K562 (cell line): Measurements from ENCODE around the gene EFCAB8. TPM values are rescaled to one million over a fixed set of nuclear protein-coding genes. Genes with fewer than 3 reads are reported as not detected.

ENCODE experiments used
- ATF7 ChIP-seq: fragments of 450-650 bp; IDR thresholded peaks from 2 replicates; pipeline ENCODE4 v1.7.1; 2014; ENCODE audit warnings: mild to moderate bottlenecking, moderate library complexity
- EHMT2 ChIP-seq: fragments of 450-650 bp; IDR thresholded peaks from 2 replicates; pipeline ENCODE4 v1.6.1; 2018; ENCODE audit warnings: antibody characterized with exemption
- GATA2 ChIP-seq: sonication (generic); formaldehyde crosslinking; IDR thresholded peaks from 2 replicates; pipeline ENCODE4 v1.4.0; 2020; ENCODE audit warnings: mild to moderate bottlenecking, missing genetic modification reagents
- GATAD2B ChIP-seq: fragments of 450-650 bp; IDR thresholded peaks from 2 replicates; pipeline ENCODE4 v1.6.1; 2017; ENCODE audit warnings: mild to moderate bottlenecking, borderline replicate concordance
- HLTF ChIP-seq: fragments of 450-650 bp; IDR thresholded peaks from 2 replicates; pipeline ENCODE4 v1.6.1; 2016
- MCM7 ChIP-seq, 2 experiments: fragments of 450-650 bp; IDR thresholded peaks; 2 replicates each; pipeline ENCODE4 v1.6.1; 2016 to 2018
- PHTF2 ChIP-seq: fragments of 250-450 bp; sonication (Bioruptor Pico); IDR thresholded peaks from 2 replicates; pipeline ENCODE4 v1.5.0; 2021; ENCODE audit warnings: mild to moderate bottlenecking
- RBM25 ChIP-seq: fragments of 200-400 bp; formaldehyde crosslinking; IDR thresholded peaks from 2 replicates; pipeline ENCODE4 v1.6.1; 2018; ENCODE audit warnings: low read length, low read depth, moderate library complexity; ENCODE audit not compliant: severe bottlenecking
- RCOR1 ChIP-seq, 2 experiments: IDR thresholded peaks; 2 replicates each; pipeline ENCODE4 v1.6.1; 2012; ENCODE audit warnings: low read depth in 2 of 2, low read length in 2 of 2, borderline replicate concordance in 1 of 2, improper control_type of control experiment in 1 of 2
- YY1 ChIP-seq, 3 experiments: IDR thresholded peaks; 2 replicates each; pipeline ENCODE4 v1.6.1; 2011; ENCODE audit warnings: low read length in 2 of 3, mild to moderate bottlenecking in 2 of 3, moderate library complexity in 2 of 3, borderline replicate concordance in 1 of 3, control low read depth in 1 of 3, low read depth in 1 of 3; ENCODE audit not compliant: insufficient read depth in 3 of 3, insufficient replicate concordance in 2 of 3, control insufficient read depth in 1 of 3, insufficient read length in 1 of 3; ENCODE audit errors: extremely low read depth in 1 of 3
- ZNF551 ChIP-seq: fragments of 250-450 bp; sonication (Bioruptor Pico); IDR thresholded peaks from 2 replicates; pipeline ENCODE4 v1.5.0; 2021; ENCODE audit warnings: mild to moderate bottlenecking, moderate library complexity
- polyA plus RNA-seq, 8 experiments: library from polyadenylated mRNA; depleted of rRNA in 4 of 8; stranded (reverse) in 5 of 8; unstranded in 3 of 8; fragments of >200 nt; fragmentation: Nextera tagmentation in 2 of 8; fragmentation: Illumina TruSeq in 1 of 8; extraction: Ambion mirVana in 2 of 8; extraction: Trizol in 1 of 8; gene quantifications; 2 replicates each; pipeline versions ENCODE4 v1.2.1 to v1.2.3, GENCODE V29; 2011 to 2014; ENCODE audit warnings: inconsistent platforms in 1 of 8, missing spikeins in 1 of 8
- total RNA-seq, 7 experiments: library from RNA; depleted of rRNA in 6 of 7; stranded (reverse); fragments of >200 nt in 6 of 7; fragmentation: Illumina TruSeq in 2 of 7; extraction: Trizol in 2 of 7; gene quantifications; 2 replicates each; pipeline versions ENCODE4 v1.2.1 to v1.2.3, GENCODE V29; 2011 to 2021; ENCODE audit warnings: low replicate concordance in 1 of 7
- TF ChIP-seq, protein P1 (sequence below): fragments of 200-800 bp; sonication (Bioruptor generic); IDR thresholded peaks from 2 replicates; pipeline ENCODE4 v1.6.1; 2016; ENCODE audit warnings: missing genetic modification characterization, missing compliant biosample characterization
- TF ChIP-seq, protein P2 (sequence below): IDR thresholded peaks from 2 replicates; pipeline ENCODE4 v1.6.1; 2014; ENCODE audit warnings: antibody characterized with exemption
- TF ChIP-seq, protein P3 (sequence below), 2 experiments: IDR thresholded peaks; 2 replicates each; pipeline ENCODE4 v1.6.1; 2012; ENCODE audit warnings: improper control_type of control experiment in 2 of 2, low read depth in 2 of 2, low read length in 2 of 2, borderline replicate concordance in 1 of 2

Gene EFCAB8
- total and polyA plus RNA-seq, 9 of the 15 experiments (the other 6 are each of a cell fraction or from before 2014, with no cell fraction given): 0.03 to 0.18 (median 0.11) TPM; not detected in 6

DNA sequence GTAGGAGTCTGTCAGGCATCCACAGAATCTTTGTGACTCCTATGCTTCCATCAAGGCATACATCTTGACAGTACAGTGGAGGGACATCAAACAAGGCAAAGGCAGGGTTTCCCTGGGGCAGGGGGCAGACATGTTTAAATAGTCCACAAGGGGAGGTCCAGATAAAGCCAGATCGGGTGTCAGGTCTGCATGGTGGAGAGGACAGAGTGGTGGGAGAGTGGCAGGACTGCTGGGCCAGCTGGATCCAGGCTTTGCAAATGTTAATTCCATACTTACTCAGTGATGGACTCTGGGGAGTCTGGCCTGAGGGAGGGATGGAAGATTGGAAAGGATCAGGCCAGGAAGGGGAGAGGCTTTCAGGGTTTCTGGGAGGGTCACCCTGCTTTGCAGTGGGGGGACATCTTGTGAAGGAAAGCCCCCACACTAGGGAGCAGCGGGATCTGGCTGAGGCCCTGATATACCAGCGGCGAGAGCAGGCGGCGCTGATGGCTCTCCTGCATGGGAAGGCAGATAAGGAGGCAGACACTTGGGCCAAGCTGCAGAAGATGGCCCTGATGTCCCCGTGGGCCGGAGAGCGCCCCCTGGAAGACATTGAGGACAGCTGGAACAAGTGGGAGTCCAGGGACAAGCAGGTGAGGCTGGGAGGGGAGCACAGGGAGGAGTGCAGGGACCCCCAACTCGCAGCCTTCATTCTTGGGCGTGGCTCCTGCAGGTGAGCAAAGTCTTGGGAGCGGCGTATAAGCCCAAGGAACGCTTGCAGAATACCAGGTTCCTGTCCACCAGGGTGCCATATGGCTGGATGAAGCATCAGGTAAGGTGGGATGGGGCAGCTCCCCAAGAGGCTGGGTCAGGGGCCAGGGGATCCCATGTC, 100.9 kb downstream of the EFCAB8 start (continued):
- TF ChIP-seq, protein P1, sequence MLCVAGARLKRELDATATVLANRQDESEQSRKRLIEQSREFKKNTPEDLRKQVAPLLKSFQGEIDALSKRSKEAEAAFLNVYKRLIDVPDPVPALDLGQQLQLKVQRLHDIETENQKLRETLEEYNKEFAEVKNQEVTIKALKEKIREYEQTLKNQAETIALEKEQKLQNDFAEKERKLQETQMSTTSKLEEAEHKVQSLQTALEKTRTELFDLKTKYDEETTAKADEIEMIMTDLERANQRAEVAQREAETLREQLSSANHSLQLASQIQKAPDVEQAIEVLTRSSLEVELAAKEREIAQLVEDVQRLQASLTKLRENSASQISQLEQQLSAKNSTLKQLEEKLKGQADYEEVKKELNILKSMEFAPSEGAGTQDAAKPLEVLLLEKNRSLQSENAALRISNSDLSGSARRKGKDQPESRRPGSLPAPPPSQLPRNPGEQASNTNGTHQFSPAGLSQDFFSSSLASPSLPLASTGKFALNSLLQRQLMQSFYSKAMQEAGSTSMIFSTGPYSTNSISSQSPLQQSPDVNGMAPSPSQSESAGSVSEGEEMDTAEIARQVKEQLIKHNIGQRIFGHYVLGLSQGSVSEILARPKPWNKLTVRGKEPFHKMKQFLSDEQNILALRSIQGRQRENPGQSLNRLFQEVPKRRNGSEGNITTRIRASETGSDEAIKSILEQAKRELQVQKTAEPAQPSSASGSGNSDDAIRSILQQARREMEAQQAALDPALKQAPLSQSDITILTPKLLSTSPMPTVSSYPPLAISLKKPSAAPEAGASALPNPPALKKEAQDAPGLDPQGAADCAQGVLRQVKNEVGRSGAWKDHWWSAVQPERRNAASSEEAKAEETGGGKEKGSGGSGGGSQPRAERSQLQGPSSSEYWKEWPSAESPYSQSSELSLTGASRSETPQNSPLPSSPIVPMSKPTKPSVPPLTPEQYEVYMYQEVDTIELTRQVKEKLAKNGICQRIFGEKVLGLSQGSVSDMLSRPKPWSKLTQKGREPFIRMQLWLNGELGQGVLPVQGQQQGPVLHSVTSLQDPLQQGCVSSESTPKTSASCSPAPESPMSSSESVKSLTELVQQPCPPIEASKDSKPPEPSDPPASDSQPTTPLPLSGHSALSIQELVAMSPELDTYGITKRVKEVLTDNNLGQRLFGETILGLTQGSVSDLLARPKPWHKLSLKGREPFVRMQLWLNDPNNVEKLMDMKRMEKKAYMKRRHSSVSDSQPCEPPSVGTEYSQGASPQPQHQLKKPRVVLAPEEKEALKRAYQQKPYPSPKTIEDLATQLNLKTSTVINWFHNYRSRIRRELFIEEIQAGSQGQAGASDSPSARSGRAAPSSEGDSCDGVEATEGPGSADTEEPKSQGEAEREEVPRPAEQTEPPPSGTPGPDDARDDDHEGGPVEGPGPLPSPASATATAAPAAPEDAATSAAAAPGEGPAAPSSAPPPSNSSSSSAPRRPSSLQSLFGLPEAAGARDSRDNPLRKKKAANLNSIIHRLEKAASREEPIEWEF (CRISPR knock-in tag): no peak
- TF ChIP-seq RBM25: no peak
- no peak for TF ChIP-seq ATF7
- no peak for TF ChIP-seq ZNF551 (CRISPR knock-in tag)
- TF ChIP-seq PHTF2 (CRISPR knock-in tag): no peak
- no peak for TF ChIP-seq MCM7 (IDR thresholded peaks at IDR 0.05)
- TF ChIP-seq YY1 (IDR thresholded peaks at IDR 0.05; ENCODE audit: borderline replicate concordance in 1 of 3, control insufficient read depth in 1 of 3, extremely low read depth in 1 of 3, insufficient read depth in 3 of 3, insufficient read length in 1 of 3, insufficient replicate concordance in 2 of 3, low read depth in 1 of 3, low read length in 2 of 3): peak in 1 of 3 experiments; percentile 12
- 0 out of 2 replicates have a peak, but pooled peaks have one; percentile 36 for TF ChIP-seq GATA2 (CRISPR knock-in tag)
- TF ChIP-seq RCOR1 (IDR thresholded peaks at IDR 0.05; ENCODE audit: borderline replicate concordance in 1 of 2, low read depth in 2 of 2, low read length in 2 of 2): peak in 1 of 2 experiments; percentile 36; a peak in 1 of 4 replicates
- TF ChIP-seq EHMT2: no peak
- TF ChIP-seq, protein P2, sequence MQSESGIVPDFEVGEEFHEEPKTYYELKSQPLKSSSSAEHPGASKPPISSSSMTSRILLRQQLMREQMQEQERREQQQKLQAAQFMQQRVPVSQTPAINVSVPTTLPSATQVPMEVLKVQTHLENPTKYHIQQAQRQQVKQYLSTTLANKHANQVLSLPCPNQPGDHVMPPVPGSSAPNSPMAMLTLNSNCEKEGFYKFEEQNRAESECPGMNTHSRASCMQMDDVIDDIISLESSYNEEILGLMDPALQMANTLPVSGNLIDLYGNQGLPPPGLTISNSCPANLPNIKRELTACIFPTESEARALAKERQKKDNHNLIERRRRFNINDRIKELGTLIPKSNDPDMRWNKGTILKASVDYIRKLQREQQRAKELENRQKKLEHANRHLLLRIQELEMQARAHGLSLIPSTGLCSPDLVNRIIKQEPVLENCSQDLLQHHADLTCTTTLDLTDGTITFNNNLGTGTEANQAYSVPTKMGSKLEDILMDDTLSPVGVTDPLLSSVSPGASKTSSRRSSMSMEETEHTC: no peak
- TF ChIP-seq HLTF: no peak
- TF ChIP-seq GATAD2B: no peak
- TF ChIP-seq, protein P3, sequence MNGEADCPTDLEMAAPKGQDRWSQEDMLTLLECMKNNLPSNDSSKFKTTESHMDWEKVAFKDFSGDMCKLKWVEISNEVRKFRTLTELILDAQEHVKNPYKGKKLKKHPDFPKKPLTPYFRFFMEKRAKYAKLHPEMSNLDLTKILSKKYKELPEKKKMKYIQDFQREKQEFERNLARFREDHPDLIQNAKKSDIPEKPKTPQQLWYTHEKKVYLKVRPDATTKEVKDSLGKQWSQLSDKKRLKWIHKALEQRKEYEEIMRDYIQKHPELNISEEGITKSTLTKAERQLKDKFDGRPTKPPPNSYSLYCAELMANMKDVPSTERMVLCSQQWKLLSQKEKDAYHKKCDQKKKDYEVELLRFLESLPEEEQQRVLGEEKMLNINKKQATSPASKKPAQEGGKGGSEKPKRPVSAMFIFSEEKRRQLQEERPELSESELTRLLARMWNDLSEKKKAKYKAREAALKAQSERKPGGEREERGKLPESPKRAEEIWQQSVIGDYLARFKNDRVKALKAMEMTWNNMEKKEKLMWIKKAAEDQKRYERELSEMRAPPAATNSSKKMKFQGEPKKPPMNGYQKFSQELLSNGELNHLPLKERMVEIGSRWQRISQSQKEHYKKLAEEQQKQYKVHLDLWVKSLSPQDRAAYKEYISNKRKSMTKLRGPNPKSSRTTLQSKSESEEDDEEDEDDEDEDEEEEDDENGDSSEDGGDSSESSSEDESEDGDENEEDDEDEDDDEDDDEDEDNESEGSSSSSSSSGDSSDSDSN (IDR thresholded peaks at IDR 0.05; ENCODE audit: borderline replicate concordance in 1 of 2, low read depth in 2 of 2, low read length in 2 of 2): 0 out of 4 replicates have a peak, but pooled peaks of 1 of the 2 experiments have one; percentile 58
